H1 (cell line): Measurements from ENCODE around the gene SHLD2. TPM values are rescaled to one million over a fixed set of nuclear protein-coding genes. Genes with fewer than 3 reads are reported as not detected.

Source experiments
- CTCF ChIA-PET: fragments of 300-600 bp; sonication (Branson Sonifier 250); formaldehyde crosslinking; loops from one replicate; lab custom pipeline; 2021; ENCODE audit not compliant: partially characterized antibody; lab: Charles Lee
- POLR2A ChIA-PET: fragments of 300-600 bp; sonication (Branson Sonifier 250); formaldehyde crosslinking; loops from one replicate; lab custom pipeline; 2021; ENCODE audit warnings: inconsistent platforms; ENCODE audit not compliant: partially characterized antibody; lab: Charles Lee
- DNase-seq, 2 experiments: peaks; one replicate each; pipeline versions ENCODE4 v3.0.0 to v3.0.0-alpha.2; 2010 to 2022; ENCODE audit warnings: low spot score in 2 of 2, low read depth in 1 of 2, mixed read lengths in 1 of 2
- FAIRE-seq: peaks from 2 replicates; lab custom pipeline; 2011; peaks lifted over from hg19 to GRCh38; lab: Jason Lieb, UNC
- H2AFZ ChIP-seq: 2 replicates; pipeline ENCODE4 v1.8.1; 2012; ENCODE audit warnings: low read length, inconsistent platforms
- H2AK5ac ChIP-seq: 2 replicates; pipeline ENCODE4 v1.6.1; 2013; ENCODE audit warnings: low read depth, low read length
- H2BK120ac ChIP-seq: replicated peaks from 2 replicates; pipeline ENCODE3; 2013; ENCODE audit warnings: low read depth, low read length, inconsistent platforms
- H2BK12ac ChIP-seq: 2 replicates; pipeline ENCODE4 v1.6.1; 2013; ENCODE audit warnings: low read depth, low read length
- H2BK15ac ChIP-seq: 2 replicates; pipeline ENCODE4 v1.6.1; 2013; ENCODE audit warnings: low read length
- H2BK20ac ChIP-seq: 2 replicates; pipeline ENCODE4 v1.6.1; 2013; ENCODE audit warnings: low read length
- H2BK5ac ChIP-seq: 2 replicates; pipeline ENCODE4 v1.6.1; 2013; ENCODE audit warnings: low read depth, low read length
- H3K14ac ChIP-seq: 2 replicates; pipeline ENCODE4 v1.6.1; 2013; ENCODE audit warnings: inconsistent platforms; ENCODE audit not compliant: insufficient read length
- H3K18ac ChIP-seq: 2 replicates; pipeline ENCODE4 v1.6.1; 2013; ENCODE audit warnings: low read length; ENCODE audit errors: extremely low read depth
- H3K23ac ChIP-seq: 2 replicates; pipeline ENCODE4 v1.6.1; 2013; ENCODE audit warnings: inconsistent platforms; ENCODE audit not compliant: insufficient read length
- H3K23me2 ChIP-seq: 2 replicates; pipeline ENCODE4 v1.6.1; 2013; ENCODE audit warnings: low read depth, low read length
- H3K27ac ChIP-seq: 2 replicates; pipeline ENCODE4 v1.6.1; 2011; ENCODE audit warnings: low read depth, low read length, inconsistent platforms
- H3K27me3 ChIP-seq, 4 experiments: replicated peaks in 1 of 4; 1 replicate in 1 of 4; 2 replicates in 3 of 4; pipeline versions ENCODE4 v1.6.1 to v1.8.1; 2011 to 2013; ENCODE audit warnings: low read length in 3 of 4, mild to moderate bottlenecking in 3 of 4, inconsistent platforms in 2 of 4, mixed read lengths in 2 of 4, moderate library complexity in 1 of 4; ENCODE audit not compliant: control insufficient read depth in 3 of 4, insufficient read depth in 3 of 4; ENCODE audit errors: extremely low read depth in 1 of 4
- H3K36me3 ChIP-seq, 4 experiments: 2 replicates each; pipeline versions ENCODE4 v1.6.1 to v1.8.1; 2011 to 2013; ENCODE audit warnings: mild to moderate bottlenecking in 4 of 4, low read length in 3 of 4, moderate library complexity in 2 of 4, control low read depth in 1 of 4, inconsistent platforms in 1 of 4; ENCODE audit not compliant: insufficient read depth in 4 of 4, control insufficient read depth in 2 of 4
- H3K4ac ChIP-seq: replicated peaks from 2 replicates; pipeline ENCODE3; 2013; ENCODE audit warnings: low read length, low read depth, mixed read lengths, inconsistent platforms; ENCODE audit not compliant: insufficient read length
- H3K4me1 ChIP-seq, 4 experiments: replicated peaks in 1 of 4; 1 replicate in 1 of 4; 2 replicates in 3 of 4; pipeline versions ENCODE4 v1.6.1 to v1.8.1; 2011 to 2013; ENCODE audit warnings: low read length in 3 of 4, inconsistent platforms in 2 of 4, mixed read lengths in 1 of 4; ENCODE audit not compliant: insufficient read depth in 4 of 4, control insufficient read depth in 3 of 4
- H3K4me2 ChIP-seq, 2 experiments: 2 replicates each; pipeline versions ENCODE4 v1.6.1 to v1.8.1; 2011 to 2013; ENCODE audit warnings: low read depth in 2 of 2, low read length in 2 of 2, control low read depth in 1 of 2, inconsistent platforms in 1 of 2, mild to moderate bottlenecking in 1 of 2; ENCODE audit not compliant: insufficient read depth in 1 of 2
- H3K4me3 ChIP-seq, 4 experiments: fragments of 200-600, 300-600 bp in 1 of 4; sonication (generic), shearing (Covaris generic), sonication (Bioruptor Twin) in 1 of 4; 2 replicates each; pipeline versions ENCODE4 v1.5.1 to v1.8.1; 2011 to 2016; ENCODE audit warnings: low read length in 4 of 4, low read depth in 3 of 4, control low read depth in 2 of 4, inconsistent platforms in 2 of 4, mild to moderate bottlenecking in 2 of 4, mixed read lengths in 1 of 4, moderate library complexity in 1 of 4; ENCODE audit not compliant: insufficient read depth in 2 of 4; ENCODE audit errors: extremely low read depth in 1 of 4
- H3K56ac ChIP-seq: replicated peaks from 2 replicates; pipeline ENCODE3; 2013; ENCODE audit warnings: low read depth, mild to moderate bottlenecking, mixed read lengths, low read length, inconsistent platforms; ENCODE audit not compliant: insufficient read length
- H3K79me1 ChIP-seq: 2 replicates; pipeline ENCODE4 v1.6.1; 2013; ENCODE audit warnings: low read depth, low read length, control low read depth
- H3K79me2 ChIP-seq, 2 experiments: 2 replicates each; pipeline versions ENCODE4 v1.6.1 to v1.8.1; 2012 to 2013; ENCODE audit warnings: low read length in 2 of 2, mild to moderate bottlenecking in 2 of 2, inconsistent platforms in 1 of 2; ENCODE audit not compliant: insufficient read depth in 2 of 2, control insufficient read depth in 1 of 2
- H3K9ac ChIP-seq, 4 experiments: replicated peaks in 1 of 4; 1 replicate in 1 of 4; 2 replicates in 3 of 4; pipeline versions ENCODE4 v1.6.1 to v1.8.1; 2011 to 2013; ENCODE audit warnings: low read depth in 3 of 4, low read length in 3 of 4, control low read depth in 2 of 4, mild to moderate bottlenecking in 2 of 4, moderate library complexity in 2 of 4, inconsistent platforms in 1 of 4; ENCODE audit errors: extremely low read depth in 1 of 4
- H3K9me3 ChIP-seq, 2 experiments: 2 replicates each; pipeline versions ENCODE4 v1.6.1 to v1.8.1; 2012 to 2013; ENCODE audit warnings: mild to moderate bottlenecking in 2 of 2, moderate library complexity in 2 of 2, control low read depth in 1 of 2, inconsistent platforms in 1 of 2, low read depth in 1 of 2, low read length in 1 of 2, mixed read lengths in 1 of 2; ENCODE audit not compliant: insufficient read depth in 2 of 2
- H4K20me1 ChIP-seq, 2 experiments: replicated peaks in 1 of 2; 2 replicates each; pipeline versions ENCODE3 to v1.8.1; 2011 to 2013; ENCODE audit warnings: inconsistent platforms in 2 of 2, low read length in 2 of 2, mild to moderate bottlenecking in 1 of 2; ENCODE audit not compliant: insufficient read depth in 2 of 2, control insufficient read depth in 1 of 2
- H4K5ac ChIP-seq: 2 replicates; pipeline ENCODE4 v1.6.1; 2013; ENCODE audit warnings: low read length, low read depth, mixed read lengths, inconsistent platforms; ENCODE audit not compliant: insufficient read length
- H4K8ac ChIP-seq: 2 replicates; pipeline ENCODE4 v1.8.0; 2013; ENCODE audit warnings: mild to moderate bottlenecking, moderate library complexity, low read length, inconsistent platforms; ENCODE audit not compliant: insufficient read depth; ENCODE audit errors: extremely low read depth
- H4K91ac ChIP-seq: replicated peaks from 2 replicates; pipeline ENCODE3; 2013; ENCODE audit warnings: low read length, mixed read lengths, inconsistent platforms; ENCODE audit not compliant: insufficient read length
- WGBS, 2 experiments: shearing (Covaris generic) in 1 of 2; methylation state at CpG; one replicate each; pipeline versions ENCODE4 v1.1.6 to v1.1.7; 2013 to 2015; ENCODE audit warnings: low lambda C conversion rate in 2 of 2, mixed read lengths in 2 of 2, inconsistent platforms in 1 of 2, low coverage in 1 of 2, missing lambda C conversion rate in 1 of 2; ENCODE audit not compliant: insufficient replicate concordance in 2 of 2, insufficient coverage in 1 of 2, insufficient read length in 1 of 2; ENCODE audit errors: extremely low coverage in 1 of 2, missing lambda C conversion rate in 1 of 2; 5-methylcytosine and 5-hydroxymethylcytosine counted together
- polyA plus RNA-seq, 7 experiments: library from polyadenylated mRNA; depleted of rRNA in 3 of 7; stranded (reverse) in 5 of 7; unstranded in 2 of 7; fragments of >200 nt in 5 of 7; fragments of 200-250 nt in 2 of 7; gene quantifications; 1 replicate in 5 of 7; 2 replicates in 1 of 7; 4 replicates in 1 of 7; pipeline versions ENCODE4 v1.2.1 to v1.2.3, GENCODE V29; 2011 to 2013; ENCODE audit warnings: missing spikeins in 2 of 7, mixed read lengths in 2 of 7
- total RNA-seq: library from RNA; stranded (reverse); fragmentation: NEBNext Ultra II Directional; extraction: Animal tissue kit (Norgen Biotek cat#: 25700); gene quantifications from 2 replicates; pipeline ENCODE4 v1.2.1, GENCODE V29; 2021

Gene SHLD2
- total and polyA plus RNA-seq, 2 of the 8 experiments (the other 6 are each of a cell fraction or from before 2014, with no cell fraction given) = 7.9 to 32.4 TPM

GRCh38 chr10:87059401-87059800 is 35.6 kb upstream of the SHLD2 start:
- Histone ChIP-seq H4K8ac (no peak overlapping the region), H2AFZ (no peak overlapping the region), H2AK5ac (no peak overlapping the region), H2BK15ac (no peak overlapping the region), H3K9me3 (no peaks in the 10 kb centered on the region), H3K79me1 (no peaks in the 10 kb centered on the region), H3K14ac (no peak overlapping the region), H2BK120ac (no peak overlapping the region), H2BK20ac (no peak overlapping the region), H4K91ac (no peak overlapping the region), H3K4me2 (no peak overlapping the region), H4K20me1 (no peaks in the 10 kb centered on the region), H3K9ac (no peak overlapping the region), H3K56ac (no peak overlapping the region), H3K36me3 (peaks cover 6 to 53% (median 29%) of the 10 kb centered on the region in 4 experiments; a peak in 7 of 8 replicates), H3K27ac (no peak overlapping the region), H3K4ac (no peak overlapping the region), H3K4me1 (no peaks in the 10 kb centered on the region), H2BK5ac (no peak overlapping the region), H3K27me3 (no peaks in the 10 kb centered on the region), H3K18ac (no peak overlapping the region), H4K5ac (no peak overlapping the region), H2BK12ac (no peak overlapping the region), H3K23ac (no peak overlapping the region), H3K4me3 (no peak overlapping the region), H3K79me2 (no peaks in the 10 kb centered on the region), H3K23me2 (no peaks in the 10 kb centered on the region)
- ChIA-PET CTCF (interaction anchor here (1.2 to 2.0 kb wide), 2 partner anchors 8 to 114 kb away, joined by 3 to 5 read pairs; no protein-coding TSS in a partner anchor), POLR2A (no interaction called here)
- DNase-seq (no peak), FAIRE-seq (no peak)
- WGBS, 2 experiments = 96% methylated on average over 1 of the region's 1 CpG; no CpG with 5 or more reads in 1 of the 2 experiments
